A549 (cell line): Measurements from ENCODE around the gene CLASP2.

Experiments used
- NFE2L2 ChIP-seq: fragments of 150-350 bp; conservative IDR thresholded peaks from 2 replicates; pipeline ENCODE4 v1.6.1; 2014; ENCODE audit warnings: low read length
- POLR2A ChIP-seq: IDR thresholded peaks from 2 replicates; pipeline ENCODE4 v1.6.1; 2012; ENCODE audit warnings: mild to moderate bottlenecking, low read length
- RAD21 ChIP-seq, 2 experiments: fragments of >200 bp in 1 of 2; sonication (Bioruptor Twin) in 1 of 2; formaldehyde crosslinking in 1 of 2; IDR thresholded peaks in 1 of 2; conservative IDR thresholded peaks in 1 of 2; 2 replicates in 1 of 2; 3 replicates in 1 of 2; pipeline ENCODE4 v1.6.1; 2012 to 2018; ENCODE audit warnings: inconsistent platforms in 1 of 2
- TF ChIP-seq, protein P1 (sequence below): IDR thresholded peaks from 2 replicates; pipeline ENCODE4 v1.6.1; 2012; ENCODE audit warnings: low read depth, borderline replicate concordance
- TF ChIP-seq, protein P2 (sequence below): fragments of >200 bp; sonication (Bioruptor Twin); formaldehyde crosslinking; IDR thresholded peaks from 3 replicates; pipeline ENCODE4 v1.5.1; 2016
- TF ChIP-seq, protein P3 (sequence below): IDR thresholded peaks from 2 replicates; pipeline ENCODE4 v1.6.1; 2012

DNA sequence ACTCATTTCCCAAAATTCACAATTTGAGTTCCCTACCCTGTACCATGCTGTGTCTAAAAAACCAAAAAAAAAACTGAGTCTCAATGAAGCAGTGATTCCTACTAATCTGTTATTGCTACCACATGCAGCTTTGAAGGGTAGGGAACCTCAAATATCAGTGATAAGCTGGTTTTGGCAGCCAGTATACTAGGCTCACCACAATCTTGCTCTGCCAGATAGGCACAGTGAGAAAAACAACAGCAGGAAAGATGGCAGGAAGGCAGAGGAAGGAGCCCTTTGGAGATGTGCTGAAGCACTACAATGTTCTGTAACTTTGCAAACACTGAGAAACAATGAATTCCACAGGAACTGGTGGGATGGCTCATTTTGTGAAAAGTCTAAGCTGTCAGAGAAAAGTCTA is 180.9 kb downstream of the CLASP2 start:
- TF ChIP-seq NFE2L2 (no peak), RAD21 (conservative IDR thresholded peaks at IDR 0.05 in 1 of 2, IDR thresholded peaks at IDR 0.05 in 1 of 2) (no peak), POLR2A (no peak)
- TF ChIP-seq, protein P1, sequence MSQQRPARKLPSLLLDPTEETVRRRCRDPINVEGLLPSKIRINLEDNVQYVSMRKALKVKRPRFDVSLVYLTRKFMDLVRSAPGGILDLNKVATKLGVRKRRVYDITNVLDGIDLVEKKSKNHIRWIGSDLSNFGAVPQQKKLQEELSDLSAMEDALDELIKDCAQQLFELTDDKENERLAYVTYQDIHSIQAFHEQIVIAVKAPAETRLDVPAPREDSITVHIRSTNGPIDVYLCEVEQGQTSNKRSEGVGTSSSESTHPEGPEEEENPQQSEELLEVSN = no peak
- TF ChIP-seq, protein P2, sequence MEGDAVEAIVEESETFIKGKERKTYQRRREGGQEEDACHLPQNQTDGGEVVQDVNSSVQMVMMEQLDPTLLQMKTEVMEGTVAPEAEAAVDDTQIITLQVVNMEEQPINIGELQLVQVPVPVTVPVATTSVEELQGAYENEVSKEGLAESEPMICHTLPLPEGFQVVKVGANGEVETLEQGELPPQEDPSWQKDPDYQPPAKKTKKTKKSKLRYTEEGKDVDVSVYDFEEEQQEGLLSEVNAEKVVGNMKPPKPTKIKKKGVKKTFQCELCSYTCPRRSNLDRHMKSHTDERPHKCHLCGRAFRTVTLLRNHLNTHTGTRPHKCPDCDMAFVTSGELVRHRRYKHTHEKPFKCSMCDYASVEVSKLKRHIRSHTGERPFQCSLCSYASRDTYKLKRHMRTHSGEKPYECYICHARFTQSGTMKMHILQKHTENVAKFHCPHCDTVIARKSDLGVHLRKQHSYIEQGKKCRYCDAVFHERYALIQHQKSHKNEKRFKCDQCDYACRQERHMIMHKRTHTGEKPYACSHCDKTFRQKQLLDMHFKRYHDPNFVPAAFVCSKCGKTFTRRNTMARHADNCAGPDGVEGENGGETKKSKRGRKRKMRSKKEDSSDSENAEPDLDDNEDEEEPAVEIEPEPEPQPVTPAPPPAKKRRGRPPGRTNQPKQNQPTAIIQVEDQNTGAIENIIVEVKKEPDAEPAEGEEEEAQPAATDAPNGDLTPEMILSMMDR = no peak
- TF ChIP-seq, protein P3, sequence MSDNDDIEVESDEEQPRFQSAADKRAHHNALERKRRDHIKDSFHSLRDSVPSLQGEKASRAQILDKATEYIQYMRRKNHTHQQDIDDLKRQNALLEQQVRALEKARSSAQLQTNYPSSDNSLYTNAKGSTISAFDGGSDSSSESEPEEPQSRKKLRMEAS = no peak
